Gastroesophageal sphincter (tissue), 4 donors: ENCODE data around the gene KLK11. TPM values are rescaled to one million over a fixed set of nuclear protein-coding genes. Genes with fewer than 3 reads are reported as not detected.

Source experiments
- ATAC-seq: fragments of 150-250 bp; one replicate; pipeline ENCODE4 v1.9.1; 2016; ENCODE audit warnings: mild to moderate bottlenecking, moderate library complexity
- H3K27ac ChIP-seq, 4 donors: fragments of 200-600 bp; sonication (generic) in 3 of 4; 1 replicate in 3 of 4; 2 replicates in 1 of 4; pipeline ENCODE4 v1.5.1; 2016 to 2019
- H3K27me3 ChIP-seq: fragments of 200-600 bp; sonication (generic); one replicate; pipeline ENCODE4 v1.5.1; 2019
- H3K36me3 ChIP-seq, 2 donors: fragments of 200-600 bp; sonication (generic); one replicate each; pipeline ENCODE4 v1.5.1; 2019; ENCODE audit warnings: control low read depth in 1 of 2
- H3K4me1 ChIP-seq, 3 donors: fragments of 200-600 bp; sonication (generic); 1 replicate in 2 of 3; 2 replicates in 1 of 3; pipeline ENCODE4 v1.5.1; 2016 to 2019; ENCODE audit warnings: control low read depth in 2 of 3
- H3K4me3 ChIP-seq, 2 donors: fragments of 200-600 bp; sonication (generic); one replicate each; pipeline ENCODE4 v1.5.1; 2019; ENCODE audit warnings: mild to moderate bottlenecking in 1 of 2, moderate library complexity in 1 of 2
- H3K9me3 ChIP-seq, 3 donors: fragments of 200-600 bp; sonication (generic); one replicate each; pipeline ENCODE4 v1.5.1; 2017 to 2019; ENCODE audit warnings: control low read depth in 2 of 3
- CTCF ChIP-seq, 4 experiments: fragments of 200-600 bp in 2 of 4; fragments of 450-650 bp in 2 of 4; sonication (generic) in 1 of 4; IDR thresholded peaks; one replicate each; pipeline ENCODE4 v1.5.1; 2017 to 2019; ENCODE audit warnings: antibody characterized with exemption in 4 of 4, mild to moderate bottlenecking in 2 of 4, moderate library complexity in 2 of 4
- EP300 ChIP-seq: sonication (generic); formaldehyde crosslinking; IDR thresholded peaks from one replicate; pipeline ENCODE4 v1.6.1; 2017; ENCODE audit warnings: antibody characterized with exemption, mild to moderate bottlenecking
- POLR2A ChIP-seq, 2 donors: fragments of 450-650 bp; IDR thresholded peaks; one replicate each; pipeline ENCODE4 v1.6.1; 2017; ENCODE audit warnings: antibody characterized with exemption in 2 of 2, mild to moderate bottlenecking in 2 of 2, moderate library complexity in 1 of 2
- POLR2AphosphoS5 ChIP-seq: sonication (generic); formaldehyde crosslinking; IDR thresholded peaks from one replicate; pipeline ENCODE4 v1.6.1; 2017; ENCODE audit warnings: antibody characterized with exemption
- WGBS, 2 donors: methylation state at CpG; one replicate each; pipeline ENCODE4 v1.1.5; 2018; ENCODE audit warnings: low coverage in 1 of 2; 5-methylcytosine and 5-hydroxymethylcytosine counted together
- total RNA-seq, 4 donors: library from RNA; depleted of rRNA; stranded (reverse); fragments of >200 nt; gene quantifications; one replicate each; pipeline ENCODE4 v1.1.0, GENCODE V29; 2016

KLK11 gene
- total RNA-seq, 4 donors from 2014 or later = 0.78 to 12.3 TPM; not detected in 2

- Histone ChIP-seq H3K27me3 (peaks cover 57% of the 10 kb centered on the region), H3K27ac (no peak overlapping the region), H3K9me3 (no peaks in the 10 kb centered on the region), H3K4me3 (no peak overlapping the region), H3K36me3 (no peaks in the 10 kb centered on the region), H3K4me1 (peaks cover 0 to 9% (median 0%) of the 10 kb centered on the region in 3 donors)
- ATAC-seq = no peak
- 0 to 58% methylated on average over 1 to 3 of the region's 4 CpGs for WGBS, 2 donors
- TF ChIP-seq POLR2A (IDR thresholded peaks at IDR 0.05) (no peak), EP300 (no peak), CTCF (IDR thresholded peaks at IDR 0.05) (no peak), POLR2AphosphoS5 (no peak)
Observed at GRCh38 chr19:51060336-51060735, 33.9 kb upstream of the KLK11 start.

- Histone ChIP-seq H3K27ac (no peak overlapping the region), H3K27me3 (peaks cover 57% of the 10 kb centered on the region), H3K4me1 (peaks cover 0 to 3% (median 0%) of the 10 kb centered on the region in 3 donors), H3K36me3 (no peaks in the 10 kb centered on the region), H3K4me3 (no peak overlapping the region), H3K9me3 (no peaks in the 10 kb centered on the region)
- 63 to 87% methylated on average over 2 to 4 of the region's 7 CpGs for WGBS, 2 donors
- TF ChIP-seq POLR2A (IDR thresholded peaks at IDR 0.05) (no peak), EP300 (no peak), POLR2AphosphoS5 (no peak), CTCF (IDR thresholded peaks at IDR 0.05) (no peak)
- ATAC-seq = no peak
Observed at GRCh38 chr19:51059715-51060114, 33.3 kb upstream of the KLK11 start.

- Histone ChIP-seq H3K36me3 (no peaks in the 10 kb centered on the region), H3K4me3 (no peak overlapping the region), H3K9me3 (no peaks in the 10 kb centered on the region), H3K27ac (no peak overlapping the region), H3K4me1 (no peaks in the 10 kb centered on the region), H3K27me3 (peaks cover 59% of the 10 kb centered on the region)
- ATAC-seq = no peak
- TF ChIP-seq POLR2AphosphoS5 (no peak), CTCF (IDR thresholded peaks at IDR 0.05) (no peak), POLR2A (IDR thresholded peaks at IDR 0.05) (no peak), EP300 (no peak)
Observed at GRCh38 chr19:51055866-51056265, 29.4 kb upstream of the KLK11 start.

GRCh38 chr19:51047031-51047335 lies 20.6 kb upstream of the KLK11 start:
- H3K27me3 ChIP-seq = peaks cover 29% of the 10 kb centered on the region
- H3K36me3 ChIP-seq = no peaks in the 10 kb centered on the region
- no peaks in the 10 kb centered on the region for H3K9me3 ChIP-seq
- no peak for ATAC-seq
- WGBS, 2 donors = 0 to 9% methylated on average over 2 to 3 of the region's 4 CpGs
- no peak for TF ChIP-seq CTCF (IDR thresholded peaks at IDR 0.05)
- no peak for TF ChIP-seq POLR2A (IDR thresholded peaks at IDR 0.05)
- no peak for TF ChIP-seq POLR2AphosphoS5
- no peak for TF ChIP-seq EP300
- H3K27ac ChIP-seq = no peak overlapping the region
- no peaks in the 10 kb centered on the region for H3K4me1 ChIP-seq
- H3K4me3 ChIP-seq = no peak overlapping the region

GRCh38 chr19:51044327-51044726 lies 17.9 kb upstream of the KLK11 start:
- Histone ChIP-seq H3K27ac (no peak overlapping the region), H3K4me1 (no peaks in the 10 kb centered on the region), H3K36me3 (no peaks in the 10 kb centered on the region), H3K4me3 (no peak overlapping the region), H3K9me3 (no peaks in the 10 kb centered on the region), H3K27me3 (peaks cover 24% of the 10 kb centered on the region)
- ATAC-seq = no peak
- TF ChIP-seq POLR2AphosphoS5 (no peak), CTCF (IDR thresholded peaks at IDR 0.05) (no peak), POLR2A (IDR thresholded peaks at IDR 0.05) (no peak), EP300 (no peak)
- 55 to 90% methylated on average over 3 to 7 of the region's 11 CpGs for WGBS, 2 donors
